ENCODE results near the gene PML. TPM values are rescaled to one million over a fixed set of nuclear protein-coding genes. Genes with fewer than 3 reads are reported as not detected.
"Not testable (repeated sequence)": the region's sequence is repeated elsewhere in the genome, so short reads cannot be mapped to it uniquely, and the experiment has no call there.

The PML gene
- total and polyA plus RNA-seq, 10 donors = 17.5 to 127 (median 83.1) TPM

DNA sequence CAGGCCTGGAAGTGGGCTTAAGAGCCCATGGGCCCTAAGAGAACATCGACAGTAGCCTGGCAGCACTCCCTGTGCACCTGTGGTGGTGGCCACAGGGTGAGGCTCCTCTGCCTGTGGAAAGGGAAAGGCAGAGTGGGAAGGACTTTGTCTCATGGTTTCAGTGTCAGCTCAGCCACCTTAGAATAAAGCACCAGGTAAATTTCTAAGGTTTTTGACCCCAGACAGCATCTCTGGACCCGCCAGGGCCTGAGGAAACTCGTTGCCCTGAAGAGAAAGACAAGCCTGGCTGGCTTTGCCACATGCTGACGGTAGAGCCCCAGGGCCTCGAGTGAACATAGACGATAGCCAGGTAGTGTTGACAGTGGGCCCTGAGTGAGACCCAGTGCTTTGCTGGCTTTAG, 65.7 kb downstream of the PML start:
- WGBS, 5 donors = 70 to 89% (median 81%) methylated on average over 6 of the region's 6 CpGs
- Histone ChIP-seq H3K4me1 (no peaks in the 10 kb centered on the region), H3K36me3 (no peaks in the 10 kb centered on the region), H3K27ac (no peak overlapping the region), H3K4me3 (no peak overlapping the region), H3K27me3 (replicated peaks in 1 of 7) (no peaks in the 10 kb centered on the region), H3K9me3 (no peaks in the 10 kb centered on the region)
- peak; percentile 49 for DNase-seq
- TF ChIP-seq, protein P1, sequence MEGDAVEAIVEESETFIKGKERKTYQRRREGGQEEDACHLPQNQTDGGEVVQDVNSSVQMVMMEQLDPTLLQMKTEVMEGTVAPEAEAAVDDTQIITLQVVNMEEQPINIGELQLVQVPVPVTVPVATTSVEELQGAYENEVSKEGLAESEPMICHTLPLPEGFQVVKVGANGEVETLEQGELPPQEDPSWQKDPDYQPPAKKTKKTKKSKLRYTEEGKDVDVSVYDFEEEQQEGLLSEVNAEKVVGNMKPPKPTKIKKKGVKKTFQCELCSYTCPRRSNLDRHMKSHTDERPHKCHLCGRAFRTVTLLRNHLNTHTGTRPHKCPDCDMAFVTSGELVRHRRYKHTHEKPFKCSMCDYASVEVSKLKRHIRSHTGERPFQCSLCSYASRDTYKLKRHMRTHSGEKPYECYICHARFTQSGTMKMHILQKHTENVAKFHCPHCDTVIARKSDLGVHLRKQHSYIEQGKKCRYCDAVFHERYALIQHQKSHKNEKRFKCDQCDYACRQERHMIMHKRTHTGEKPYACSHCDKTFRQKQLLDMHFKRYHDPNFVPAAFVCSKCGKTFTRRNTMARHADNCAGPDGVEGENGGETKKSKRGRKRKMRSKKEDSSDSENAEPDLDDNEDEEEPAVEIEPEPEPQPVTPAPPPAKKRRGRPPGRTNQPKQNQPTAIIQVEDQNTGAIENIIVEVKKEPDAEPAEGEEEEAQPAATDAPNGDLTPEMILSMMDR (IDR thresholded peaks at IDR 0.05 in 8 of 11, conservative IDR thresholded peaks at IDR 0.05 in 3 of 11) = no peak
- no peak for TF ChIP-seq POLR2A (IDR thresholded peaks at IDR 0.05)
- no peak for TF ChIP-seq POLR2AphosphoS5 (IDR thresholded peaks at IDR 0.05)
- intact Hi-C loops (cut with DNase I; ENCODE audit: low total_unique reads) = no loop called here

DNA sequence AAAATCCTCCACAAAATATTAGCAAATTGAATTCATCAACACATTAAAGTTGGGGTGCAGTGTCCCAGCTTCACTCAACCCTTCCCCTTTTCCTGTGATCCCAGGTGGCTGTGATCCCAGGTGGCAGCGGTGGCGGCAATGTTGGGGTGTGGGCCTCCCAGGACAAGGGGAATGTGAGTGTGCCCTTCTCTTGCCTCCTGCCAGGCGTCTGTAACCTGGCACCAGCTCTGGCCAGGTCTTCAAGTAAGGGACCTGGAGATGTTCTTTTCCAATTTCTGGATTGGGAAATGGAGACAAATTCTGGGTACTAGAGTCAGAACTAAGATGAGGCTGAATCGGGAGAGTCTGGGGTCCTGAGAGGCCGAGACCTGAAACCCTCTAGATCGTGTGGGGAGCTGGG, 67.7 kb downstream of the PML start:
- intact Hi-C loops (cut with DNase I; ENCODE audit: low total_unique reads) = no loop called here
- no peak for TF ChIP-seq POLR2A (IDR thresholded peaks at IDR 0.05)
- TF ChIP-seq POLR2AphosphoS5 (IDR thresholded peaks at IDR 0.05) = no peak
- TF ChIP-seq, protein P1 (IDR thresholded peaks at IDR 0.05 in 8 of 11, conservative IDR thresholded peaks at IDR 0.05 in 3 of 11) = no peak
- Histone ChIP-seq H3K9me3 (no peaks in the 10 kb centered on the region), H3K27me3 (replicated peaks in 1 of 7) (no peaks in the 10 kb centered on the region), H3K4me3 (no peak overlapping the region), H3K4me1 (no peaks in the 10 kb centered on the region), H3K36me3 (no peaks in the 10 kb centered on the region), H3K27ac (no peak overlapping the region)
- peak; percentile 47 for DNase-seq
- WGBS, 5 donors = 84 to 96% (median 88%) methylated on average over 6 of the region's 6 CpGs

DNA sequence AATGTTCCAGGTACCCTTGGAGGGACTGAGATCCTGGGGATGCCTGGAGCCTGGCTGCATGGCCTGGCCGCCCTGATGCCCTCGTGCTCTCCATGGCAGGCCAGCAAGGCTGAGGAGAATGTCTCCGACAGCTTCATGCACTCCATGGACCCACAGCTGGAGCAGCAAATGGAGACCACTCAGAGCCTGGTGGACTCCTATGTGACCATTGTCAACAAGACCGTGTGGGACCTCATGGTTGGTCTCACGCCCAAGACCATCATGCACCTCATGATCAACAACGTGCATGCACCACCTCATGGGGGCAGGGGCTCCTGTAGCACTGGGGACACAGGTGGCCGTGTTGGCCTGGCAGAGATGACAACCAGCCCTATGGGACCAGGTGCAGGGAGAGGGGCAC, 68.2 kb downstream of the PML start:
- Histone ChIP-seq H3K9me3 (no peaks in the 10 kb centered on the region), H3K27ac (no peak overlapping the region), H3K4me1 (no peaks in the 10 kb centered on the region), H3K27me3 (replicated peaks in 1 of 7) (no peaks in the 10 kb centered on the region), H3K36me3 (no peaks in the 10 kb centered on the region), H3K4me3 (no peak overlapping the region)
- 76 to 94% (median 88%) methylated on average over 3 to 7 of the region's 7 CpGs for WGBS, 5 donors
- TF ChIP-seq POLR2A (IDR thresholded peaks at IDR 0.05) = no peak
- no peak for TF ChIP-seq POLR2AphosphoS5 (IDR thresholded peaks at IDR 0.05)
- TF ChIP-seq, protein P1 (IDR thresholded peaks at IDR 0.05 in 8 of 11, conservative IDR thresholded peaks at IDR 0.05 in 3 of 11) = no peak
- peak; percentile 54 for DNase-seq
- intact Hi-C loops (cut with DNase I; ENCODE audit: low total_unique reads) = no loop called here

DNA sequence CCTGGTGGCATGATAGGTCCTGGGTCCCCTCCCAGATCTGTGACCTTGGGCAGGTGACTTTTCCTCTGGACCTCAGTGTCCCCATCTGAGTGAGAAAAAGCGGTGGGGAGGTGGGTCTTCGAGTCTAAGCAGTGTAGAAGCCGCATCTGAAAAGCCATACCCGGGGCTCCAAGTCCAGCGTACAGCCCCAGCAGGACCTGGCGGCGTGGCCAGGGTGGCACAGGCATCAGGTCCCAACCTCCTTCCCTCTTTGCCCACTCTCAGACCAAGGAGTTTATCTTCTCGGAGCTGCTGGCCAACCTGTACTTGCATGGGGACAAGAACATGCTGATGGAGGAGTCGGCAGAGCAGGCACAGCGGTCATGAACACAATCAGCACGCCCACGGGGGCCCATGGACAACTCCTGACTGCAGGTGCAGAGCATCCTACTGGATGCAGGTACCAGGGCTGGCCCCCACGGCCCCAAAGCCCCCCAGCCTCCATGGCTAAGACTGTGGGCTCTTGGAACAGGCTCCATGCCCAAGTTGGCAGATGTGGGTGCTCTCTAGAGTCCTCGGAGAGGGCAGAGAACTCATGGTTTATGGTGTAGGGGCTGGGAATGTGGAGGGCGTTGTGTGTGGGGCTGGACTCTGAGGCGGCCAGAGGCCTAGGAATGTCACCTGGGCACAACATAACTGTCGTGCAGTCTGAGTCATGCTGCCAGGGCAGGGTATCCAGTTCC, 69.1 kb downstream of the PML start:
- H3K9me3 ChIP-seq; H3K27me3 ChIP-seq (replicated peaks in 1 of 7); H3K4me1 ChIP-seq; H3K4me3 ChIP-seq; H3K36me3 ChIP-seq; intact Hi-C loops (cut with DNase I; ENCODE audit: low total_unique reads); H3K27ac ChIP-seq: not testable (repeated sequence)
- peak; percentile 53 for DNase-seq
- WGBS, 5 donors = 78 to 88% (median 80%) methylated on average over 5 to 13 of the region's 17 CpGs; no CpG with 5 or more reads in 1 of the 5 donors

DNA sequence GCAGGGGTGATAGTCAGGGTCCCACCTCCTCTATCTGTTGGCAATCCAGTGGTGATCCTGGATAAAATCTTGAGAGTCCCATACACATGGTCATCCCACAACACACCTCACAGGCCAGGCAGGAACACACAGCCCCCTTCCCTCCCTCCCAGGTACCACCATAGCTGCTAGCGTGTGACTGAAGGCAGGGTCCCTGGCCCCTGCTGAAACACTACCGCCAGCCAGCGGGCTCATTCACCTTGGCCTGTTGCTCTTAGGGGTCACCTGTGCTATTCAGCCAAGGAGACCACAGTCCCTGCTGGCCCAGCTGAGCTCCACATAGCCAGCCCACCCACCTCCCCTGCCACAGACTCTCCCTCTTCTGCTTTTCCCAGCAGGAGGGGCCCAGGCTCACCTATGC, 69.7 kb downstream of the PML start:
- H3K4me3 ChIP-seq; H3K4me1 ChIP-seq; intact Hi-C loops (cut with DNase I; ENCODE audit: low total_unique reads); H3K27ac ChIP-seq; H3K27me3 ChIP-seq (replicated peaks in 1 of 7); H3K9me3 ChIP-seq; H3K36me3 ChIP-seq: not testable (repeated sequence)
- 89 to 100% (median 96%) methylated on average over 3 of the region's 3 CpGs for WGBS, 5 donors
- peak; percentile 47 for DNase-seq

DNA sequence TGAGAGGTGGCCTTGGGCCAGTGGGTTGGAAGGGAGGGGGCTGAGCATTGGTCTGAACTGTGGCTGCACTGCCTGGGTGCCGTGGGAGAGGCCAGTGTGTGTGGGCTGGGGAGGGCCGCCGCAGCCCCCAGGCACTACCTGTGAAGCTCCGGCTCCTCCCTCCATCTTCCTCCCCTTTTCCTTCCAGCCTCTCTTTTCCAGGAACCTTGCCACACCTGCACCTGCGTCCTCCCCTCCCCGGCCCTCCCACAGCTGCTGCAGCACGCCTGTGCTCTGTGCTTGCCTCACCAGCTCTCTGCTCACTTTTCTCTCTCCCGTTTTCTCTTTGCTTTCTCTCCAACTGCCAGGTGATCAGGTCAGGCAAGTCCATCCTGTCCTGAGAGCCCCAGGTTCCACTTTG, 70.3 kb downstream of the PML start:
- DNase-seq = peak; percentile 66
- not testable (repeated sequence) for H3K27me3 ChIP-seq (replicated peaks in 1 of 7)

More for the DNA sequence above, 70.3 kb downstream of the PML start:
- H3K9me3 ChIP-seq; H3K27ac ChIP-seq; H3K36me3 ChIP-seq; intact Hi-C loops (cut with DNase I; ENCODE audit: low total_unique reads); H3K4me1 ChIP-seq; H3K4me3 ChIP-seq: not testable (repeated sequence)
- WGBS, 5 donors = 79 to 89% (median 84%) methylated on average over 8 of the region's 8 CpGs
